Measurements from ENCODE around the gene REM2. TPM values are rescaled to one million over a fixed set of nuclear protein-coding genes. Genes with fewer than 3 reads are reported as not detected.

REM2 gene
- polyA plus RNA-seq, 3 donors, result 1.8 TPM; not detected in 2

GRCh38 chr14:22845821-22846625, 37.0 kb upstream of the REM2 start:
- no peak for TF ChIP-seq CTCF (IDR thresholded peaks at IDR 0.05)
- Histone ChIP-seq H3K27ac (ENCODE audit: low read depth in 1 of 2, low read length in 2 of 2) (no peak overlapping the region), H3K79me2 (ENCODE audit: insufficient read depth, low read length) (no peaks in the 10 kb centered on the region), H3K4me1 (ENCODE audit: control insufficient read depth in 1 of 2, insufficient read depth in 2 of 2, low read length in 2 of 2) (peaks cover 10 to 14% of the 10 kb centered on the region in 2 donors), H3K36me3 (replicated peaks in 1 of 2; ENCODE audit: control insufficient read depth in 1 of 2, insufficient read depth in 2 of 2, low read length in 2 of 2) (no peaks in the 10 kb centered on the region), H3K4me3 (replicated peaks in 1 of 3; ENCODE audit: low read depth in 2 of 3, low read length in 3 of 3) (no peak overlapping the region), H3K9ac (ENCODE audit: insufficient read depth, low read length, poor library complexity, severe bottlenecking) (no peak overlapping the region), H4K20me1 (ENCODE audit: insufficient read depth, low read length) (no peaks in the 10 kb centered on the region), H3K9me3 (replicated peaks in 1 of 2; ENCODE audit: control insufficient read depth in 1 of 2, insufficient read depth in 1 of 2, low read length in 2 of 2) (no peaks in the 10 kb centered on the region), H3K27me3 (ENCODE audit: control insufficient read depth in 2 of 2, insufficient read depth in 2 of 2, low read length in 2 of 2) (peaks cover 0 to 5% of the 10 kb centered on the region in 2 donors), H2AFZ (ENCODE audit: insufficient read depth, low read depth, low read length, poor library complexity, severe bottlenecking) (no peak overlapping the region), H3K4me2 (replicated peaks; ENCODE audit: extremely low read depth, low read length, poor library complexity, severe bottlenecking) (no peak overlapping the region)
- peaks cover 6 to 37% (median 13%) of the 10 kb centered on the region in 3 donors for H3K27me3 Mint-ChIP-seq (ENCODE audit: low read depth in 3 of 3)
- no peak overlapping the region for H3K4me3 Mint-ChIP-seq
- H3K27ac Mint-ChIP-seq, result no peak overlapping the region
- intact Hi-C loops (cut with micrococcal nuclease), result no loop called here
- H3K4me1 Mint-ChIP-seq, result peaks cover 13% of the 10 kb centered on the region
- no peak for DNase-seq
- peaks cover 9 to 11% of the 10 kb centered on the region in 2 donors for H3K36me3 Mint-ChIP-seq
- 97% methylated on average over 14 of the region's 26 CpGs for WGBS (ENCODE audit: insufficient coverage)
- no peaks in the 10 kb centered on the region for H3K9me3 Mint-ChIP-seq

DNA sequence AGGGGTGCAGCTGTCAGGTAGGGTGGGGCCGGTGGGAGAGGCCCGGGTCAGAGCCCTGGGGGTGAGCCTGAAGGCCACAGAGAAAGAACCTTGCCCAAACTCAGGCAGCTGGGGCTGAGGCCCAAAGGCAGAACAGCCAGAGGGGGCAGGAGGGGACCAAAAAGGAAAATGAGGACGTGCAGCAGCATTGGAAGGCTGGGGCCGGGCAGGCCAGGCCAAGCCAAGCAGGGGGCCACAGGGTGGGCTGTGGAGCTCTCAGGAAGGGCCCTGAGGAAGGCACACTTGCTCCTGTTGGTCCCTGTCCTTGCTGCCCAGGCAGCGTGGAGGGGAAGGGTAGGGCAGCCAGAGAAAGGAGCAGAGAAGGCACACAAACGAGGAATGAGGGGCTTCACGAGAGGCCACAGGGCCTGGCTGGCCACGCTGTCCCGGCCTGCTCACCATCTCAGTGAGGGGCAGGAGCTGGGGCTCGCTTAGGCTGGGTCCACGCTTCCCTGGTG, 36.2 kb upstream of the REM2 start:
- H3K9ac ChIP-seq (ENCODE audit: insufficient read depth, low read length, poor library complexity, severe bottlenecking), result no peak overlapping the region
- intact Hi-C loops (cut with micrococcal nuclease), result no loop called here
- no peak overlapping the region for H3K27ac ChIP-seq (ENCODE audit: low read depth in 1 of 2, low read length in 2 of 2)
- H3K27ac Mint-ChIP-seq, result no peak overlapping the region
- peaks cover 6 to 11% of the 10 kb centered on the region in 2 donors for H3K36me3 Mint-ChIP-seq
- no peak overlapping the region for H3K4me3 Mint-ChIP-seq
- TF ChIP-seq CTCF (IDR thresholded peaks at IDR 0.05), result no peak
- H3K9me3 ChIP-seq (replicated peaks in 1 of 2; ENCODE audit: control insufficient read depth in 1 of 2, insufficient read depth in 1 of 2, low read length in 2 of 2), result no peaks in the 10 kb centered on the region
- no peak overlapping the region for H3K4me3 ChIP-seq (replicated peaks in 1 of 3; ENCODE audit: low read depth in 2 of 3, low read length in 3 of 3)
- H3K36me3 ChIP-seq (replicated peaks in 1 of 2; ENCODE audit: control insufficient read depth in 1 of 2, insufficient read depth in 2 of 2, low read length in 2 of 2), result no peaks in the 10 kb centered on the region
- no peak overlapping the region for H3K4me2 ChIP-seq (replicated peaks; ENCODE audit: extremely low read depth, low read length, poor library complexity, severe bottlenecking)
- DNase-seq, result no peak
- peaks cover 0 to 2% (median 0%) of the 10 kb centered on the region in 7 donors for H3K9me3 Mint-ChIP-seq
- no peaks in the 10 kb centered on the region for H3K79me2 ChIP-seq (ENCODE audit: insufficient read depth, low read length)
- peaks cover 15 to 22% of the 10 kb centered on the region in 2 donors for H3K4me1 ChIP-seq (ENCODE audit: control insufficient read depth in 1 of 2, insufficient read depth in 2 of 2, low read length in 2 of 2)
- peaks cover 0 to 5% of the 10 kb centered on the region in 2 donors for H3K27me3 ChIP-seq (ENCODE audit: control insufficient read depth in 2 of 2, insufficient read depth in 2 of 2, low read length in 2 of 2)
- H4K20me1 ChIP-seq (ENCODE audit: insufficient read depth, low read length), result no peaks in the 10 kb centered on the region
- H2AFZ ChIP-seq (ENCODE audit: insufficient read depth, low read depth, low read length, poor library complexity, severe bottlenecking), result no peak overlapping the region
- H3K4me1 Mint-ChIP-seq, result peaks cover 20% of the 10 kb centered on the region
- H3K27me3 Mint-ChIP-seq (ENCODE audit: low read depth in 3 of 3), result peaks cover 6 to 32% (median 13%) of the 10 kb centered on the region in 3 donors
- 89% methylated on average over 8 of the region's 11 CpGs for WGBS (ENCODE audit: insufficient coverage)
